ENCODE results near the gene DHRS7B. TPM values are rescaled to one million over a fixed set of nuclear protein-coding genes. Genes with fewer than 3 reads are reported as not detected.
"Not testable (repeated sequence)": the region's sequence is repeated elsewhere in the genome, so short reads cannot be mapped to it uniquely, and the experiment has no call there.

DHRS7B gene
- total RNA-seq, 1 donor from 2014 or later, result 14.9 TPM

DNA sequence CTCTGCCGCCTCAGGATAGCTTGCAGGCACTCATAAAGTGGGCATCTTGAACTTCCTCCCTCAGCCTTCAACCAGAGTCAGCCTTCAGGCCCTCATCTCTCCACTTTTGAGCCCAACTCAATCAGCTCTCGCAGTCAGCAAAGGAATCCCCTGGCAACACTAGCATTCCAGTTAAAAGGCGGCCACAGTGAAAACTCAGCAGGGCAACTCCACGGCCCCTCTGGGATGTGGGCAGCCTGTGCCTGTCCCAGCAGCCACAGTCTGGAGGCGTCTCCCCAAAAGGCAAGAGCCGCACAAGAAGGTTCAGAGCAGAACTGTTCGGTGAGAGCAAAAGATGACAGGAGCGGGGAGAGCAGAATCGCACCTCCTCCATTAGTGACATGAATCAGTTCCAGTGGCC lies 78.2 kb downstream of the DHRS7B start:
- DNase-seq (ENCODE audit: low read depth in 2 of 2), result no peak

DNA sequence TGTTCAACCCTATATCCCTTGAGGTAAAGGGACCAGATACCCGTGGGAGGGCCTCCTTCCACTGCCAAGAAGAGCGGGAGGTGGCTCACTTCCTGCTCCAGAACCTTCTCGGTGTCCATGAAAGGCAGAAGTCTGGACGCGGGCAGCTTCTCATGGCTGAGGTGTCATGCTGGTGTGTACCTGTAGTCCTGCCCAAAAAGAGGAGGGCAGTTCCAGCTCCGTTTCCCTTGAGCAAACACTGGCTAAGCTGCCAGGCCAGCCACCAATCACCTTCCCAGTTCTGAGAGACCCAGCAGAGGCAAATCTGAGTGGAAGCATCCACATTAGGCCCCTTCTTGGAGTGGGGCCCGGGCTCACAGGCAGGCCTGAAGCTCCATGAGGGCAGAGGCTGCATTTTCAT lies 81.6 kb downstream of the DHRS7B start:
- DNase-seq (ENCODE audit: low read depth in 2 of 2), result no peak

DNA sequence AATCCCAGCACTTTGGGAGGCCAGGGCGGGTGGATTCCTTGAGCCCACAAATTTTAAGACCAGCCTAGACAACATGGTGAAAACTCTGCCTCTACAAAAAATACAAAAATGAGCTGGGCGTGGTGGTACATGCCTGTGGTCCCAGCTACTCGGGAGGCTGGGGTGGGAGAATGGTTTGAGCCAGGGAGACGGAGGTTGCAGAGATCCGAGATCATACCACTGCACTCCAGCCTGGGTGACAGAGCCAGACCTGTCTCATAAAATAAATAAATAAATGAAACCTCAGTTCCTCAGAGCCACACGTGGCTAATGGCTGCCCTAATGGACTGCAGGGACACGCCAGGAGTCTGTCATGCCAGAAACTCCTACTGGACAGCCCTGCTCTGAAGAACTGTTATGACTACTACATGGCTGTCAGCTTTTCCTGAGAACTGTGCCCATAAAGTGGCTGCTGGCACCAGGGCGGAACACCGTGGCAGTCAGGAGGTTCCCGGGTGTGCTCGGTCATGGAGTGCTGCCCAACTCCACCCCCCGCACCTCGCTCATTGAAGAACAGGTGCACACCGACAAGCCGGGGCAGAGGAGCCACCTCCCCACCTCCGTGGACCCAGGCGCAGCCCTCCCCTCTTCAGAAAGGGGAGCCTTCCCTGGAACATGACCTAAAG lies 82.9 kb downstream of the DHRS7B start:
- DNase-seq (ENCODE audit: low read depth in 2 of 2), result no peak

DNA sequence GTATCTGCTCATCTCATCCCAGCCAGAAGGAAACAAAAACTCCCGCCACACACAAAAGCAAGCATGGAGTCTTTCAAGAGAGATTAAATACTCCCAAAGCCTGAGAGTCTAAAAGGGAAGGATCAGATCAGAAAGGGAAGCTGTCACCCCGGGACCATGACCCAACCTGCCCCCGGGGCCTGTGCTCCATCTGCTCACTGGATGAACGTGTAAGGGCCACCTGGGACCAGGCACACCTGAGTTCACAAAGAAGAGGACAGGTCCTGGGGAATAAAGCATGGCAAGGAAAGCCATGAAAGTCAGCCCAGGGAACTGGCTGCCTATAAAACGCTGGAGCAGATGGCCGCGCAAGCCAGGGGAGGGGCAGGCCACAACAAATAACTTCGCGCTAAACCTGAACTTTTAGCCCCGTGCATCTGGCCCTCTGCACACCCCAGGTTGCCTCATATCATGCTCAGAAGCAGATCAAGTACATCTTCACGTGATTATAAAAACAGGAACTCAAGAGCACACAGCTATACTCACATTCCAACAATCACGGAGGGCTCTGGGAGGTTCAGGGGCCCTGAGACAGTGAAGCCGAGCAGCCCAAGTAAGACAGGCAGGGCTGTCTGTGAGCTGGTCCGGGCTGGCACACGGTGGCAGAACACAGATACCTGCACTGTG lies 83.8 kb downstream of the DHRS7B start:
- no peak for DNase-seq (ENCODE audit: low read depth in 2 of 2)

DNA sequence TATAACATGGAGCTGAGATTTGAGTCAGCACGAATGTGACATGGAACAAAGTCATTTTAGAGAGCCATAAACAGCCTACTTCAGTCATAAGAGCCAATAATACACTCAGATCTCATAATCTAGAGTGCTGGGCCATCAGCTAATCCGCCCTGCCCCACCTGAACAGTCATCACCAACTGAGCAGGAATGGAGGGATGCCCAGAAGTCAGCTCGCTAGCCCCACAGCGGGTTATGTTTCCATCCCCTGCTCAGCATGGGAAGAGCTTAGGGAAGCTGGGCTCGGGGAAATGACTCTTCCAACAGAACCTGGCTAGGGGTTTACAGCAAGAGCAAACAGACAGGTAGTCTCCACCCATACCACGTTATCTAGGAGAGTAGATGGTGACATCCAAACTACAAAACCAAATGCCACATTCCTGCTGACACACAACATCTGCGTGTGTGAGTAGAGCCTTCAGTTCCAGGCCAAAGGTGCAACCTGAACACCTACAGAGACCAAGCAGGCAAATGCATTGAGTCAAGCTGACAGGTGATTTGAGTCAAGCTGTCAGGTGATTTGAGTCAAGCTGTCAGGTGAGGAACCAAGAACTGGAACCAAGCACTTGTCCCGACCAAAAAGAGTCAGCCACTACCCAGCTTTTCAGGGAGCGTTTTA lies 85.2 kb downstream of the DHRS7B start:
- peak in 1 of 2 donors; percentile 20 for DNase-seq (ENCODE audit: low read depth in 2 of 2)

DNA sequence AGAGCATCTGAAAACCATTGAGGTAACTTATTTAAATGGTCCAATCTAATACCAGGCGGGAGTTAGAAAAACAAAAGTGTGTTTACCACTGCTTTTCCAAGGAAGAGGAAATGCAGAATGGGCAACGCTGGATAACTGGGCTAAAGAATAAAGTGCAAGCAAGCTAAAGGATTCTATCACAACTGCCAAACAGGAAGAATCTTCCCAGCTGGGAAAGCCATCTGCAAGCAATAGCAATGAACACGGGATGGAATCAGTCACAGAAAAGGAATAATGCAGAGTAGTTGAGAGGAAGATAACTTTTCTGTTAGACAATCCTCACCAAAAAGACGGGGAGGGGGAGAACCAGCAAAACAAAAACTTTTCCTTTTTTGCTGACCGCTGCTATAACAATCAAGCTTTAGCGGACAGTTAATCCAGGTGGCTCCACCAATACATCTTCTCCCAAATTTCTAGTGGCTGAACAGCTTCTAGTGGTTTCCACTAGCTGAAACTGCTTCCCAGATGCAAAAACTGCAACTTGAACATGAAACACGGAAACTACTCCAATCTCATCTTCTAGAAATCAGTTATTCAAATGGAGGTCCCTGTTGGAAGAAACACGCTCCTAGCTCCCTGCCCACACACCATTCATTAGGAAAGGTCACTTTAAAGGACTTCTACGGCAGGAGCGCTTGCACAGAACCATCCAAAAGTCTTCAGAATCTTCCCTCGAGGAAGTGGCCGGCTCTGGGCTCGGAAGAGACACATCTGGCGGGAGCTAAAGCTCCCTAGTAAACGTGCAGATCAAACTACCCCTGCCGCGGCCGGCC lies 86.3 kb downstream of the DHRS7B start:
- DNase-seq (ENCODE audit: low read depth in 2 of 2), result no peak

DNA sequence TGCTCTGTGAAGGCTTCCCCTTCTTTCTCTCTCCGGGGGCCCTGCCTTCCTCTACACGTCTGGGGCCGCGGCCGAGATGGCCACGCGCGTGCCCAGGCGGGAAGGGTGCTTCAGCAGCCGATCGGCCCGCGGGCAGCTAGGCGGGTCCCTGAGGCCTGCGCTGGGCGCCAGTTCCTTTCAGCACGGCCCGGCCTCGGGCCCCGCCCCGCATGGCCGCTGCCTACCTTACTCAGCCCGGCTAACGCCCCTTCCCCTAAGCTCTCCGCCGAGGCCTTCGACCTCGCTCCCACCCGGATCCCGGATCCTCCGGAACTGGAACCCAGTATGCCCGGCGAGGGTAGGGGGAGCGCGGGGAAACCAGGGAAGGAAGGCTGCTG lies 86.9 kb downstream of the DHRS7B start:
- peak; percentile 50 to 53 for DNase-seq (ENCODE audit: low read depth in 2 of 2)

DNA sequence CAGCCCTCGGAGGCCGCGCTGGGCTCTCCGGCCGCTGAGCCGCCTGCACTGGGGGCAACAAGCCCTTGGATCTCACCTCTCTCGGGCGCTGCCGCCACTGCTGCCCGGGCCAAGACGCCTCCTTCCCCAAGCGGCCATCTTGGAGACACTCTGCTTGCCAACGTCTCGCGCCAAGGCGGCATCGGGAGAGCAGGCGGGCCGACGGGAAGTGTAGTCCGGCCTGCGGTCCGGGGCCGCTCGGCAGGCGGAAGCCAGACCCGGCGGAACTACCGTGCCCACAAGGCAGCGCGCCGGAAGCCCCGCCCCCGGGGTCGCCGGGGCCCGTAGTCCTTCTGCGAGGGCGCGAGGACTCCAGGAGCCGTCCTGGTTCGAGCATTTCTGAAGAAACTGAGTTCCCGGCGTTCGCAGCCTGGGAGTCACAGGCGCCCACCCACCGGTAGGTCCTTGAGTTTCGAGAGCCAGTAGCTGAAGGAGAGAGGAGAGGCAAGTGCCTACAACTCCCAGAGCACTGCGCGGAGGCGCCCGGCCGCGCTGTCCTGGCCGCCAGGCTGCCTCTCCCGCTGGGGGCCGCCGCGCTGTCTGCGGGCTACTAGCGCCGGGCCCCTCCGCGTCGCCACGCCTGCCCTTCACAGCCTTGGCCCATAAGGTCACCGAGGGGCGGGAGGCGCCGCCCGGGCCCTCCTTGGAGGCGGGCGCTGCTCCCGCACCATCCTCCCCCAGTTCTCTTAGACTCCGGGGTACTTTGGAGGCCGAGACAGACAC lies 87.4 kb downstream of the DHRS7B start, which contains the start of gene TMEM11:
TSS of gene TMEM11 (minus strand) at position 147 of the 762 bp plus-strand sequence. CDS start at position 138, 9 bp downstream.
- DNase-seq (ENCODE audit: low read depth in 2 of 2), result peak; percentile 95 to 98

DNA sequence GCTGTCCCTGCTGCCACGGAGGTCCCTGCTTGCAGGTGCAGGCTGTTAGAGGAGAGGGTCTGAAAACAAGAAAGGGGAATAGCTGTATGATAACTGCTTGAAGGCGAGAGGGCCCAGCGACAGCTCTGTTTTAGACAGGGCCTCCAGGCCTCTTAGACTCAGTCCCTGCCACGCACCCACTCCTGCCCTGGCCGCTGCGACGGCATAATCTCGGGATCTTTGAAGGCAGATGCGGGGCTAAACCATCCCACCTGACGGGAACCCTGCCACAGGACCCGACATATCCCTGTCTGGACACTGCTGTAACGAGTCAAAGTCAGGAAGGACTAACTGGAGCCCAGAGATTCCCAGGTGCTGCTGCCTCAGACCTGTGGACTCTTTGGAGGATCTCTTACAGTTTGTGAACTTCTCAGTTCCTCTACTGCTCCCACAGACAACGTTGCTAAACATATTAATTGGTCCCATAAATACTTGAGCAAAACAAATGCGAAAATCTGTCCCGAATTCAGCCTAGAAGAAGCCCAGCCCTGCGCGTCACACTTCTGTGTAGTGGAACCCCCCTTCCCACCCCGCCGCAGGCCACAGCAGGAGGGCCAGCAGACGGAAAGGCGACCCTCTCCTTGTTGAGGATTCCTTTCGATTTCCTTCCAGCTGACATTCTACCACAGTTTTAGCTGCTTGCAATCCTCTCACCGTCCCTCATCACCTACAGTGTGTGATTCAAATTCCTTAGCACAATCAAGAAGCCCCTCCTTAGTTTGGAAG lies 88.2 kb downstream of the DHRS7B start:
- peak in 1 of 2 donors; percentile 9 for DNase-seq (ENCODE audit: low read depth in 2 of 2)

DNA sequence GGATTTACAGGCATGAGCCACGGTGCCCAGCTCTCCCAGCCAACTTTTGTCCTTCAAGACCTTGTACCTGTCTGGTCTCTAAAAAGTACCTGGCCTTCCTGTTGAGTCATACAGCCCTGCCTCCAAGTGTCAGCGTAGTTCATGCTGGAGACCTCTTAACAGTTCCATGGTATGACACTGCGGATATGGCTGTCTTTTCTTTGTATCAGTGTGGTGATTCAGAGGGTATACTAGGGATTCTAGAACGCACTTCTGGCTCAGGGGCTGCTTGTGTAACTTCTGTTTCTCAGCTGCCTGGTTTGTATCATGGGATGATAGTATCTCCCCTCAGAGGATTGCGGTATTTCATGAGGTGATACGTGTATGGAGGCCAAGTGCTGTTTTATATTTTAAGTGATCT lies 89.2 kb downstream of the DHRS7B start:
- no peak for DNase-seq (ENCODE audit: low read depth in 2 of 2)

DNA sequence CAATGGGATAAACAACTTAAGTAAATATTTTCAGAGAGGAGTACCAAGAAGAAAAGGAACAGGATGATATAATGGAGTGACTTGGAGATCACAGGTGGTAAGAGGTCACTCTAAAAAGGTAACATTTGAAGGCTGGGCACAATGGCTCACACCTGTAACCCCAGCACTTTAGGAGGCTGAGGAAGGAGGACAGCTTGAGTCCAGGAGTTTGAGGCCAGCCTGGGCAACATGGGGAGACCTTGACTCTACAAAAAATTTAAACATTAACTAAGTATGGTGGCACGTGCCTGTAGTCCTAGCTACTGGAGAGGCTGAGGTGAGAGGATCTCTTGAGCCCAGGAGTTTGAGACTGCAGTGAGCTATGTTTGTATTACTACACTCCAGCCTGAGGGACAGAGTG lies 90.6 kb downstream of the DHRS7B start:
- no peak for DNase-seq (ENCODE audit: low read depth in 2 of 2)

DNA sequence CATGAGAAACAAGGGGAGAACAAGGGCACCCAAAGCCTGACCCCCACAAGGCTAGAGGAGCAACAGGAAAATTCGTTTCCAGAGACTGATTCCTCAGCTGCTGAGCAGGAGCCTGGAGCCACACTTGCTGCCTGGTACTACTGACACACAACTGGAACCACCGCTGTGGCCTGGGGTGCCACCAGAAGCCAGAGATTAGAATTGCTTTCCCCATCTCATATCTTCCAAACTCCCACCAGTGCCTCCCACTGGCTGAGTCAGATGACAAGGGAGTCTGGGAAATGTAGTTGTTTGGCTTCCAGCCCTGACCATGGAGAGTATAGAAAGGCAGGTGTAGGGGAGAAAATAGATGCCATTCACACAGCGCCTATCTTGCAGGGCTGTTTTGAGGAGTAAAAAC lies 91.3 kb downstream of the DHRS7B start:
- peak in 1 of 2 donors; percentile 46 for DNase-seq (ENCODE audit: low read depth in 2 of 2)

DNA sequence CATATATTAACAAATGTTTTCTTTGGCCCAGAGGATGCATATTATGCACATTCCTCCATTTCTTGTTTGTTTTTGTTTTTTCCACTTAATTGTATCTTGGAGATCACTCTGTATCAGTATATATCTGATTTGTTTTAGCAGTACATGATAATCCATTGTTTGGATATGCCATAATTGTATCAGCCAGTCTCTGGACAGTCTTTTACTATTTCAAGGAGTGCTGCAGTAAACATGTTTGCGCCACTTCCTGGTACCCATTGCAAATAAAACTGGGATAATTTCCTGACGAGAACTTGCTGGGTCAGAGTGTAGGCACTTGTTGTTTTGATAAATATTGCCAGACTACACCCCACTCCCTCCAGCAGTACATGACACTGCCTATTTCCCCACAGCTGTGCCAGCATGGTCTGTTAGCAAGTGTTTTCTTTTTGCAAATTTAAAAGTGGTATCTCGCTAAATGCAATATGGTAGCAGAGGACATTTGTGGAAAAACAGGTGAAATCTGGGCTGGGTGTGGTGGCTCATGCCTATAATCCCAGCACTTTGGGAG lies 92.1 kb downstream of the DHRS7B start:
- peak in 1 of 2 donors; percentile 12 for DNase-seq (ENCODE audit: low read depth in 2 of 2)

DNA sequence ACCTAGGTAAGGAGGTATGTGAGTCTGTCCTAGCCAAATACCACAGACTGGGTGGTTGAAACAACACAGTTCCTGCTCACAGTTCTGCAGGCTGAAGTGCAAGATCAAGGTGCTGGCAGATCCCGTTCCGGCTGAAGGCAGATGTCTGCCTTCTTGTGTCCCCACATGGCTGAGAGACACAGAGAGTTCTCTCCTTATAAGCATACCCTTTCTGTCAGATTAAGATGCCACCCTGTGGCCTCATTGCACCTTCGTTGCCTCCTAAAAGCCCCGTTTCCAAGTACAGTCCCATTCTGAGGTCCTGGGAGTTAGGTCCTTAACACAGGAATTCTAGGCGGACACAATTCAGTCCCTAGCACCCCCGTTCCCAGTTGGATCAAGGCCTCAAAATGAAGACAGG lies 96.3 kb downstream of the DHRS7B start:
- no peak for DNase-seq (ENCODE audit: low read depth in 2 of 2)

DNA sequence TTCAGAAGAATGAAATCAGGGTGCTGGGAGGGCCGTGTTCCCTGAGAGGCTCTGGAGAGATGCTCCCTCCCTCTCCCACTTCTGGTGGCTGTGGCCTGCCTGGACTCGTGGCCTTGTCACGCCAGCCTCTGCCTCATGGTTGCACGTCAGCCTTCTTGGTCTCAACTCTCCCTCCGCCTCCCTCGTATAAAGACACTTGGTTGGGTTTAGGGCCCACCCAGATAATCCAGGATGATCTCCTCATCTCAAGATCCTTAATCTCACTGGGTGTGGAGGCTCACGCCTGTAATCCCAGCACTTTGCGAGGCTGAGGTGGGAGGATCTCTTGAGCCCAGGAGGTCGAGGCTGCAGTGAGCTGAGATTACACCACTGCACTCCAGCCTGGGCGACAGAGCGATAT lies 100.5 kb downstream of the DHRS7B start:
- DNase-seq (ENCODE audit: low read depth in 2 of 2), result not testable (repeated sequence)

DNA sequence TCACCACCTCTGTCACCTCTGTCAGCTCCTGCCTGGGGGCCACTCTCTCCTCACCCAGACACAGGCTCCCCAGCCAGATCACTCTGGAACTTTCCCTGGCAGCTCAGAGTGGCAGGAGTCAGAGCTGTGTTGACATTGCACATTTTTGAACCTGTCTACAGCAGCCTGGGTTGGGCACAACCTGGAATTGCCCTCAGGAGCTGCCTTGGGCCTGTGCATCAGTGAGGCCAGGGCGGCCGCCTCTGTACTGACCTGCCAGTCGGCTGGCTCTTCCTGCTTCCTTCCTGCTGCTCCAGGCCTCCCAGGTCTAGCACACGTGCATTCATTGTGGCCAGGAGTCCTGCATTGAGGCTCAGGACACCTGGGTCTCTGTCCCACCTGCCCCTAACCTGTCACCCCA lies 101.3 kb downstream of the DHRS7B start:
- DNase-seq (ENCODE audit: low read depth in 2 of 2), result peak in 1 of 2 donors; percentile 56

DNA sequence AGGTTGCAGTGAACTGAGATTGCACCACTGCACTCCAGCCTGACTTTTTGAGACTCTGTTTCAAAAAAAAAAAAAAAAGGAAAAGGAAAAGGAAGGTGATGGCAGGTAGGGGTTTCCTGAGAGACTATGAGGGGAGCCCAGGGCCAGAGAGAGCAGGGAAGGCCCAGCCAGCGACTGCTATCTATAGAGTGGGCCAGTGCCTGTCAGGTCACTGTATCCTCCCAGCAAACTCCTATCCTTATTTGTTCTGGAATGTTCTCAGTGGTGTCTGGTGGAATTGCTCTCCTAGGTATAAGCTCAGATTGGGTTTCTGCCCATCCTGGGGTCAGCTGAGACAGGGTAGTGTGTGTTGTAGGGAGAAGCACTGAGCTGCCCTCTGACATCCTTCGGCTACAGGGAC lies 102.1 kb downstream of the DHRS7B start:
- DNase-seq (ENCODE audit: low read depth in 2 of 2), result peak in 1 of 2 donors; percentile 46

DNA sequence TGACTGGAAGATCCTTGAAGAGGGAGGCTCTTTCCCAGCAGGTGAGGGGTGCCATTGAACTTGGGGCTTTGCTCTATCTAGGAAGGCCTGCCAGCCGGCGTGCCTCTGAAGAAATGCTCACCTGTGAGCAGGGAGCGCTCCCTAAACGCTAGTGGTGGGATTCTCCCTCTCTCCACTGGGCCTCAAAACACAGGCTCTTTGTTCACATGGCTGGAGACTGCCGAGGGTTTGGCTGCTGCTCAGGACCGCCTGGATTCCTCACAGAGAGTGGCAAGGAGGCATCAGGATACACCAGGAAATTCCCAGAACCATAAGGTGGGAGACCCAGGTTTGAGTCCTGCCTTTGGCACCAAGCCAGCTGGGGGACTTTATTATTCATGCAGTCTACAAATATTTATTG lies 104.8 kb downstream of the DHRS7B start:
- no peak for DNase-seq (ENCODE audit: low read depth in 2 of 2)

DNA sequence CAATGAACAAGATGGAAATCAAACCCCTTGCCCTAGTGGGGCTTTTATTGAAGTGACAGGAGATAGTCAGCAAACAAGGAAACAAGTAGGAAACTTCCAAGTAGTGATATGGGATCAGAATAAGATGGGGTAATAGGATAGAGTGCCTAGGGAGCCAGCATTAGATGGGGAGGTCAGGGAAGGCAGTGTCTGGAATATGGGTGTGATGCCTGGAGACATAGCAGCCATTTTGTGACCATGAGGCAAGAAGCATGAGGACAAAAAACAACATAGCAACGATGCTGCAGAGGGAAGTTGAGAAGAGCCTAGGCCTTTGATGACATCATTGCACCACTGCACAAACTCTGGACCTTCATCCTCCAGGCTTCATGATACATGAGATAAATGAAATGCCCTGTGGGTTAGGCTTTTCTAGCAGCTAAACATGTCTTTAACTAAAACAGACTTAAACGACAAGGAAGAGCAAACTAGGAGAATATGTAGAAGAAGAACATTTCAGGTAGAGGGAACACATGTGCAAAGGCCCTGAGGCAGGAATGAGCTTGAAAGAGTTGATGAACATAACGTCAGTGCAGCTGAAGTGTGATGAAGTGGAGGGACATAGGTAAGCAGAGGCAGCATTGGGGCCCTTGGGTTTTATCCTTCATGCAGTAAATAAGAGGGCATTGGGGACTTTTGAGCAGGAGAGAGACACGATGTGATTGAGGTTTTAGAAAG lies 105.4 kb downstream of the DHRS7B start:
- no peak for DNase-seq (ENCODE audit: low read depth in 2 of 2)

All from lung microvascular endothelial cell (primary cell).